ENCODE data around the gene AUTS2.

Gene AUTS2

GRCh38 chr7:70344726-70345125 lies 746.5 kb downstream of the AUTS2 start:
- H3K4me3 ChIP-seq (replicated peaks; ENCODE audit: insufficient read depth, low read length): no peak overlapping the region
- no peak overlapping the region for H3K27ac ChIP-seq (replicated peaks)
- DNase-seq (ENCODE audit: low read depth in 1 of 2, low spot score in 1 of 2): no peak
- no peaks in the 10 kb centered on the region for H3K27me3 ChIP-seq (ENCODE audit: insufficient read depth, poor library complexity, severe bottlenecking)
- no peak for TF ChIP-seq REST (IDR thresholded peaks at IDR 0.05; ENCODE audit: insufficient replicate concordance, low read depth)
- TF ChIP-seq CTCF (IDR thresholded peaks at IDR 0.05; ENCODE audit: insufficient read depth, low read length): no peak
- TF ChIP-seq SPI1 (IDR thresholded peaks at IDR 0.05; ENCODE audit: borderline replicate concordance, low read depth): no peak
- TF ChIP-seq GABPA (IDR thresholded peaks at IDR 0.05; ENCODE audit: low read depth): no peak
- TF ChIP-seq POLR2AphosphoS5 (IDR thresholded peaks at IDR 0.05; ENCODE audit: low read depth): no peak

GRCh38 chr7:70346844-70347462 lies 748.7 kb downstream of the AUTS2 start:
- Histone ChIP-seq H3K27me3 (ENCODE audit: insufficient read depth, poor library complexity, severe bottlenecking) (no peaks in the 10 kb centered on the region), H3K4me3 (replicated peaks; ENCODE audit: insufficient read depth, low read length) (no peak overlapping the region), H3K27ac (replicated peaks) (no peak overlapping the region)
- no peak for TF ChIP-seq SPI1 (IDR thresholded peaks at IDR 0.05; ENCODE audit: borderline replicate concordance, low read depth)
- TF ChIP-seq GABPA (IDR thresholded peaks at IDR 0.05; ENCODE audit: low read depth): no peak
- no peak for TF ChIP-seq POLR2AphosphoS5 (IDR thresholded peaks at IDR 0.05; ENCODE audit: low read depth)
- no peak for TF ChIP-seq REST (IDR thresholded peaks at IDR 0.05; ENCODE audit: insufficient replicate concordance, low read depth)
- no peak for TF ChIP-seq CTCF (IDR thresholded peaks at IDR 0.05; ENCODE audit: insufficient read depth, low read length)
- no peak for DNase-seq (ENCODE audit: low read depth in 1 of 2, low spot score in 1 of 2)

GRCh38 chr7:70347463-70348254 lies 749.4 kb downstream of the AUTS2 start:
- H3K27me3 ChIP-seq (ENCODE audit: insufficient read depth, poor library complexity, severe bottlenecking): no peaks in the 10 kb centered on the region
- TF ChIP-seq GABPA (IDR thresholded peaks at IDR 0.05; ENCODE audit: low read depth) (no peak), POLR2AphosphoS5 (IDR thresholded peaks at IDR 0.05; ENCODE audit: low read depth) (no peak), SPI1 (IDR thresholded peaks at IDR 0.05; ENCODE audit: borderline replicate concordance, low read depth) (no peak), CTCF (IDR thresholded peaks at IDR 0.05; ENCODE audit: insufficient read depth, low read length) (no peak), REST (IDR thresholded peaks at IDR 0.05; ENCODE audit: insufficient replicate concordance, low read depth) (no peak)
- no peak for DNase-seq (ENCODE audit: low read depth in 1 of 2, low spot score in 1 of 2)
- H3K27ac ChIP-seq (replicated peaks): no peak overlapping the region
- no peak overlapping the region for H3K4me3 ChIP-seq (replicated peaks; ENCODE audit: insufficient read depth, low read length)

Measured in HL-60 (cell line).